T-helper 22 cell (primary cell): ENCODE measurements around the gene CDH4.

ENCODE experiments used
- DNase-seq: peaks from one replicate; pipeline ENCODE4 v3.0.0-alpha.2; 2020; ENCODE audit warnings: low read depth

Gene CDH4

DNA sequence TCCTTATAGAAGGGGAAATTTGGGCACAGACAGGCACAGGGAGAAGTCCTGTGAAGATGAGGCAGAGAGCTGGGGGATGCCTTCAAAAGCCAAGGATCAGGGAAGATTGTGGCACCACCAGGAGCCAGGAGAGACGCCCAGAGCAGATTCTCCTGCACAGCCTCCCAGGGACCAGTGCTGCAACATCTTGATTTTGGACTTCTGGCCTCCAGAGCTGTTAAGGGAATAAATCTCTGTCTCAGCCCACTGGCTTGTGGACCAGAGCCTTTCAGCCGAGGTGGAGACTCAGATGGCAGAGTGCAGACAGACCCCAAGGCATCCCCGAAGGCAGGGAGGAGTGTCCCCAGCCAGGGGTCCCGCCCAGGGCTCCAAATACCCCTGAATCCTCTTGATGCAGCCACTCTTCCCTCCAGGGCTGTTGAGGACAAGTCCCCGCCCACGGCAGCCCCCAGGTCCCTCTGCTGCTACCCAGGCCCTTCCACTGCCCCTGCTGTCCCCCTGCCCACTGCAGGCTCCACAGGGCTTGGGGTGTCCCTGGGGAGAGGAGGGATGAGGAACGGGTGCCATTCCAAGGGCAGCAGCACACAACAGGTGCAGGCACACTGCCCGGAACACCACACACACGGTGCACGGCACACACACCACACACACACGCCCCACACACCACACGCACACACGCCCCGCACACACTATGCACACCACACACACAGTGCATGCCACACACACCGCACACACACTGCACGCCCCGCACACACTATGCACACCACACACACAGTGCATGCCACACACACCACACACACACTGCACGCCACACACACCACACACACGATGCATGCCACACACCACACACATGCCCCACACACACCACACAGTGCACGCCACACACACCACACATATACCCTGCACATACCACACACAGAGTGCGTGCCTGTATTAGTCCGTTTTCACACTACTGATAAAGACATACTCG lies 502.2 kb downstream of the CDH4 start:
- no peak for DNase-seq

DNA sequence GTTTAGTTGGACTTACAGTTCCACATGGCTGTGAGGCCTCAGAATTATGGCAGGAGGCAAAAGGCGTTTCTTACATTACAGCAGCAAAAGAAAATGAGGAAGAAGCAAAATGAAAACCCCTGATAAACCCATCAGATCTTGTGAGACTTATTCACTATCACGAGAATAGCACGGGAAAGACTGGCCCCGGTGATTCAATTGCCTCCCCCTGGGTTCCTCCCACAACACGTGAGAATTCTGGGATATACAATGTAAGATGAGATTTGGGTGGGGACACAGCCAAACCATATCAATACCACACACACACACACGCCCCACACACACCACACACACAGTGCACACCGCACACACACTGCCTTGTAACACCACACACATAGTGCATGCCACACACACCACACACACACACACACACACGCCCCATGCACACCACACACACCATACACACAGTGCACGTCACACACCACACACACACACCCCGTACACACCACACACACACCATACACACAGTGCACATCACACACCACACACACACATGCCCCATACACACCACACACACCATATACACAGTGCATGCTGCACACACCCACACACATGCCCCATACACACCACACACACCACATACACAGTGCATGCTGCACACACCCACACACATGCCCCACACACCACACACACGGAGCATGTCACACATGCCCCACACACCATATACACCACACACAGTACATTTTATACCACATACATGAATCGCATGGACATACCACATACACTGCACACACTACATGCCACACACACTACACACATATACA lies 503.1 kb downstream of the CDH4 start:
- no peak for DNase-seq

DNA sequence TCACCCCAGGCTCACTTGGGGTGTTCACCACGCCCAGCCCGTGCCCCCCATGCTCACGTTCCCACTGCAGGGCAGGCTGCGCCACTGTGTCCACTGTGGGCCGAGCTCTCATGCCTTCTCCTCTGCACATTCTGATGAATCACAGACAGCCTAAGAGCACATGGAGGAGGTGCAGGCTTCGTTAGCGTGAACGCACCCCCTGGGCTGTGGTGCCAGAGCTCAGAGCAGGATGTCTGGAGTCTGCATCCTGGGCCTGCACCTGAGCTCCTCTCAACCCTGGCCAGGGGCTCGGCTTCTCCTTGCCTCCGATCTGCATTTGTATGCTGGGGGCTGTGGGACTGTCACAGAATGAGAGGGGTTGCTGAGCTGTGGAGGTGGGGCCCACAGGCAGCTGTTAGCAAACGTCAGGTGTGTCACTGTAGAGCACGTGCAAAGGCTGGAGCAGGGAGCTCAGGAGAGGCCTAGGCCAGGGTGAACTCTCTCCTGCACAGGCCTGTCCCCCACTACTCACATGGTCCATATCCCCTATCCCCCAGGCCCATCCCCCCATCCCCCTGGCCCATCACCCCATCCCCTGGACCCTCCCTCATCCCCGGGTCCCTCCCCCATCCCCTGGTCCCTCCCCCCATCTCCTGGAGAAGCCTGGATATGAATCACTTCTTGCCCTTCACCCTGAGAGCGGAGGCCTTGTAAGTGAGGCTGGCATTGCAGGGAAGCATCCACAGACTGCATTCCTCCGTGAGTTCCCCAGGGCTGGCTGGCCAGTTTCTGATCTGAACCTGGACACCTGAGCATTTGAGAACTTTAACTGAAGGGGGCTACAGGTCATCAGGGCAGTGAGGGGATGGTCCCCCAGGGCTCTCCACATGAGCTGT lies 504.1 kb downstream of the CDH4 start:
- no peak for DNase-seq

DNA sequence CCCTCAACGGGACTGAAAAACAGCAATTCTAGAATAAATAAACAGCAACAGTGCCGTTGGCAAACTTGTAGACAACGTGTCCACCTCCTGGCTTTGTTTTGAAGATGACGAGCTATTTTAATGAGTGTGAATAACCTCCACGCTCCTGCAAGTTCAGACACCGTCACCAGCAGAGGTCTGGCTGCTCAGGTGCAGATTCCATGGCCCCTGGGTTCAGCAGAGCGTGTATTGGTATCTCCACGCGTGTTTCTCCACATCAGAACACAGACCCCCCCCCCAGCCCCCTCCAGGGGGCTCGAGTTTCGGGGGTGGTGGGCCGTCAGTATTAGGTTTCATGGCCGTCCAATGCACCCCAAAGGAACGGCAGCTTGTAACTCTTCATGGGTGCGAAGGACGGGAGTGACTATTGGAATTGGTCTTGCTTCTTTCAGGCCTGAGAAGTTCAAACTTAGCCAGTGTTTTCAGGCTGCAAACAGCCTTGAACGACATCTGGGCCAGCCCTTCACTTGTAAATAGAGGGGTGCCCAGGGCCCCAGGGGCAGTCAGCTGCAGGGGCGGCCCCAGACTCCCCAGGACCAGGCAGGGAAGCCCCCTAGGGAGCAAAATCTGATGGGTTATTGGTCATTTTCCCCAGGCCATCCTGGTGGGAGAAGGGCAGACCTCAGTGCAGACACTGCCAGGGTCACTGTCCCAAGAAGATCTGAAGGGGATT lies 505.1 kb downstream of the CDH4 start:
- no peak for DNase-seq

DNA sequence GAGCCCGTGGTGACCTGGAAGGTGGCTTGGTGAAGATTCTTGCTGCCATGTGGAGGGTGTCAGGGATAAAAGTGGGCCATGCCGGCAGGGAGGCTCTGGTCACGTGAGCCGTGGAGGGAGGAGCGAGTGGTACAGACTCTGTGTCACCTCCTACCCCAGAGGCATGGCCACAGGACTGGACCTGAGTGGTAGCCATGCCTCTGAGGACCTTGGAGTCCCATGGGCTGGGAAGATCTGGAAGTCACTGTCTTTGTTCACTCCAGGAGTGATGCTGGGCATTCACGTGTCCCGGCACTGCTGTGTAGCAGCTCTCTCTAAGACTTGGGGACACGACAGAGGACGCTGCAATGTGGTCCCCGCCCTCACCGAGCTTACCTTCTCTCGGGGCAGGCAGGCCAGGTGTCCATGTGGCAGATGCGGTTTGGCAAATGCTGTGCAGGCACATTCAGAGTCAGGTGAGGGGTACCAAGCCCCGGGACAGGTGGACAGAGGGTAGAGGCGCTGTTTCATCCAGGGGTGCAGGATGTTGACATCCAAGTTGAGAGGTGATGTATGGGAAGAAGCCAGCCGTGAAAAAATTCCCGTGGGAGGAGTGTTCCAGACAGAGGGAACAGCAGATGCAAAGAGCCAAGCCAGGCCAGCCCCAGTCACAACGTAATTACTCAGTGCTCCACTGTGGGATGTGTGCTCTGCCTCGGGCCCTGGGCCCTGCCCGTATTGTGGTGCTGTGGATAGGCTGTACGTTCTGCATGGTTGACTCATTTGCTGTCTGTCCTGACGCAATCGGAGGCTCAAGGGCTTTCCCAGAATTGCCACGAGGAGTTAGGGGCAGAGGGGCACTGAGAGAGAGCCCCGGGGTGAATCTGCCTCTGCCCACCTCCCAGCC lies 505.9 kb downstream of the CDH4 start:
- DNase-seq: no peak

DNA sequence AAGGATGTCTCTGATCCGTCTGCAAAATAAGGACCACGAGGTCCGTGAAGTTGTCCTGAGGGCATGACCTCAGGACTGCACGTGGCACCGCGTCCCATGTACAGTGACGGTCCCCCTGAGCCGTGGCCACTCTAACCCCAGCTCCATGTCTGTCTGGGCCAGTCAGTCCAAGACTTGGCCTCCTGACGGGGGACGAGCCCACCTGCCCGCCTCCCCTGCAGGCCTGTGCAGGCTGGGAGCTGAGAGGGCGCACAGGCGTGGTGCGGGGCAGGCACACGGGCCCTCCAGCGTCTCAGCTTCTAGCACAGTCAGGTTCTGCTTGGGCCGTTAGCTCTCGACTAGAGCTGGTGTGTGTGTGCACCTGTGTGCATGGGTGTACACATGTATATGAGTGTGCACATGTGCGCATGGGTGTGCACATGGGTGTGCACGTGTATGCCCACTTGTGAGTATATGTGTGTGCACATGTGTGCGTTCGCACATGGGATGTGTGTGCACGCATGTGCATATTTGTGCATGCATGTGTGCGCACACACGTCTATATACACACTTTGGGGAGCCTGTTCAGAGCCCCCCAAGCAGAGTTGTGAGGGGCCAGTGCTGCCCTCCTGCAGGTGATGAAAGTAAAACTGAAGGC lies 506.6 kb downstream of the CDH4 start:
- no peak for DNase-seq

DNA sequence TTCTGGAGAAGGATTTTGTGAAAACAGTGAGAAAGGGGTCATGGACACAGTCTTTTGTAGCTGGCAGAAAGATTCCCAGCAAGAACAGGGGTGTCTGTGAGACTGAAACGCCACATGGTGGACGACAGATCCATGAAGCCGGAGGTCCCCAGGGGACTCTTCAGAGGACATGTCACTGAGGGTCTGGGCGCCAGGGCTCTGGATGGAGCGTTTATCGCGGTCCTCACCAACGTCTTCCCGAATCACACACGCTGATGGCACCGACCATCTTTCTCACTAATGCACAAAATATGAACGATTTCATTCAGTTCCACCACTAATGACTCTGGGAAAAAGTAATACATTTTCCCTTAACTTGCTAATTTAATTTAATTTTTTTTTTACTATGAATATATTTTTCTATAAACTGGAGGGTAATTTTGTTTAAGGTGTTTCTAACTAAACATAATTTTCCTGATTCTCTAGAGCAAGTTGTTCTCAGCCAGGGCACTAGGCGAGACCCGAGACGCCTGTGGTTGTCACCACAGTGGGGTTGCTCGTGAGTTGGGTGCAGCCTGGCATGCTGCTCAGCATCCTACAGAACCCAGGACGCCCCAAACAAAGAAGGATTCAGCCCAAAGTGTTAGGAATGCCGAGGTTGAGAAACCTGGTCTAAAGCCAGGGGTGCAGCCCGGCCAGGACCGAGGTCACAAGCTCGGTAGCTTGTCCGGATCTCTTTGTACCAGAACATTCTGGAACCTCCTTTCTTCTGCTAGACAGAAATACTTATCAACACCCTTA lies 507.4 kb downstream of the CDH4 start:
- no peak for DNase-seq

DNA sequence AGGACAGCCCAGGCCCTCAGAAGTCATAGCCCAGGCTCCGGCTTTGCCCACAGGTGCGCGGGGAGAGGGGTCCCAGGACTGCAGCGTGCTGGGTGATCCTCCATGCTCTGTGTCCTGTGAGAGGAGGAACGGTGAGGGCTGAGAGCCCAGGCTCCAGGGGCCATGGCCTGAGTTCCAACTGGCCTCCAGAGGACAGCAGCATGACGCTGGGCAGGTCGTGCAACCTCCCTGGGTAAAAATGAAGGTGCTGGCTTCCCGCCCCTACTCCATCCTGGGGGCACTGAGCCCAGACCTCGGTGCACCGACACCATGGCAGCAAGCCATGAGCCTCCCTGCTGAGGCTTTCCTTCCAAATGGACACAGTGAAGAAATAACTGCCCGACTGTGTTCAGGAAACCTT lies 508.3 kb downstream of the CDH4 start:
- no peak for DNase-seq

DNA sequence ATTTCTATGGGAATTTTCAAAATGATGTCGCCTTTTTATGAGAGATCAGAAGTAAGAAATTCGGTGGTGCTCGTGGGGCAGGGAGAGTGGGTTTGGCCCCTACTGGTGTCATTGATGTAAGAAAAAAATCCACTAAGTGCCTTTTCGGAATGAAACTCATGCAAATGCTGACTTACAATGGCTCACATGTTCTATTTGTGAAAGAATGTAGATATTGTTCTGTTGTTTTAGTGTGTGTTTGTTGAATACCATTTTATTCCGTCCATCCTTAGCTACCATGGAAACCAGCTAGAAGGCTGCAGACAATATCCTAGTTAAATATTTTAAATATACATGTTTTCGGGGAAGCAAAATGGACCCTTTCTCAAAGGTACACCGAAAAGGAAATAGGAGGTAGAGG lies 508.7 kb downstream of the CDH4 start:
- DNase-seq: no peak

DNA sequence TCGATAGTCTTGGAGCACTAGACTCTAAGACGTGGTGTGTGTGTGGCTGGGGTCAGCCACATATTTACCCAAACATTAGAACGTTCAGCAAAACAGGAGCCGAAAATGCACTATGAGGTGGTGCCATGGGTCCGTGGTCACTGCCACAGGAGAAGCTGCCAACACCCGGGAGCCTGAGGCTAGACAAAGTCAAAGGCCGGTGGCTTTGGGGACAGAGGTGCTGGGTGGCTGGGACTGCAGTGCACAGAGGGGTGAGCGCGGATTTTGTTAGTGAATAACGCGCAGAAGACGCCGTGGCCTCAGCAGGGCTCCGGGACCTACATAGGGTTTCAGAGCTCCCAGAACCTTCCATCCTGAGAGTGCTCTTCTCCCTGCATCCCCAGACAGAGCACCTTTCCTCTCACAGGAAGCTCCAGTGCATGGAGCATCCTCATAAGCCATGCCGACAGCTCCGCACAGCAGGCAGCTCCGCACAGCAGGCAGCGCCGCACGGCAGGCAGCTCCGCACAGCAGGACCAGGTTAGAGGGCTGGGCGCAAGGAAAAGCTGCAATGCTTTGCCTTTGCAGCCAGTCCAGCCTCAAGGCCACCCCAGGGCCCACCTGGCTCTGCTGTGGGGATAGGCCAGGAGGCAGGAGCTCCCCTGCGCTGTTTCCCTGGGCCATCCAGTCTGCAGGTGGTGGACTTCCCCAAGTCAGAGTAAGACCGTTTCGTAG lies 509.5 kb downstream of the CDH4 start:
- no peak for DNase-seq

DNA sequence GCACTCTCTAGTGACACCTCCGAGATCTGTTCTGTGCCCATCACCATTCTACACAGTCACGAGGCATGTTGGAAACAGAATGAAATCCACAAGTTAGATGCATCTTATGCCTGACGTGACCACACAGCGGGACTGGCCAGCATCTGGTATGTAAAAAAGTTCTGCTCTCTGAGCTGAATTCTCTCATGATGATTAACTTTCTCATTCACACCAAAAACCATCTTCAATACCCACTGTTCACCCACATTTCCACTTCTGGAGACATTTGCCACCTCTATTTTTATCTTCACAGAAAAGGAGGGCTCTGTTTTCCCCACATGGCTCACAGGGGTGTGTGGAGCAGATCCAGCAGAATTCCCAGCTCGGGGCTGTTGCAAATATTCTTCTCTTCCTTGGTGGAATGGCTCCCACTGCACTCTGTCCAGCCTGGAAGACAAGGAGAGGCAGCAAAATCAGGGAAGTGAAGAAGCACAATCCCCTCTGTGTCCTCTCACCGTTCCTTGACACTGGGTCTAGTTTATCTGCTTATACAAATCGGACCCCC lies 510.2 kb downstream of the CDH4 start:
- DNase-seq: no peak

DNA sequence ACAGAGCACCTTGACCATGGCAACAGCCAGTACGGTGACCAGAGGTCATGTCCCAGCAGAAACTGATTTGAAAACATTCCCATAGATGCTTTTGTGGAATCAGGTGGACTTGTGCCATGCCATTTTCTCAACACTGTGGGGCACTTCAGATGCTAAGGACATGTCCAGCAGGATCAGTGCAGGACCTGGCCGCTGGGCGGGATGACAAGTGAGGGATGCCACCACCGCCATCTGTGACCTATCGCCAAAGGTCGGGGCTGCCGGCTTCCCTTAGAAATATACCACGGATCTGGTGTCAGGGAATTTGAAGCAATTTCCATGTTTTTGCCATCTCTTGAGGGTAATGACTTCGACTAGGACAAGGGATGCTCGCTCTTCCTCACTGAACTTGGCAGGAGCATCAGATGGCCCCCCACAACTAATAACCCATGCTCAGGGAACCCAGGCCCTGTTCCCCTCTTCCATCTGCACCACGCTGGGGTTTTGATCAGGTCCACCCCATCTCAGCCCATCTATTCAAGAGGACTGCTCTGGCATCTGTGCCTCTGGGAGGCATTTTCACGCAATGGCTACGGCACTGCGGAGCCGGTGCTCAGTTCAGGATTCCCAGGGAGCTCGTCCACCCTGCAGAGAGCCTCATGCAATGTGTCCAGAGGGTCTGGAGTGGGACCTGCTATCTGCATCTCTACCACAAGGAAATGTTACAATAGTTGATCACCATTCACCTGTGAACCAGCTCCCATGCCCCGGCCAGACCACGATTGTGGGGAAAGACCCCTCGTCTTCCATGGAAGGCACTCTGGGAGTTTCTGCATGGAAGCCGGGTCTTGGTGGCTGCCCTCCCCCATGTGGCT lies 511.1 kb downstream of the CDH4 start:
- no peak for DNase-seq

DNA sequence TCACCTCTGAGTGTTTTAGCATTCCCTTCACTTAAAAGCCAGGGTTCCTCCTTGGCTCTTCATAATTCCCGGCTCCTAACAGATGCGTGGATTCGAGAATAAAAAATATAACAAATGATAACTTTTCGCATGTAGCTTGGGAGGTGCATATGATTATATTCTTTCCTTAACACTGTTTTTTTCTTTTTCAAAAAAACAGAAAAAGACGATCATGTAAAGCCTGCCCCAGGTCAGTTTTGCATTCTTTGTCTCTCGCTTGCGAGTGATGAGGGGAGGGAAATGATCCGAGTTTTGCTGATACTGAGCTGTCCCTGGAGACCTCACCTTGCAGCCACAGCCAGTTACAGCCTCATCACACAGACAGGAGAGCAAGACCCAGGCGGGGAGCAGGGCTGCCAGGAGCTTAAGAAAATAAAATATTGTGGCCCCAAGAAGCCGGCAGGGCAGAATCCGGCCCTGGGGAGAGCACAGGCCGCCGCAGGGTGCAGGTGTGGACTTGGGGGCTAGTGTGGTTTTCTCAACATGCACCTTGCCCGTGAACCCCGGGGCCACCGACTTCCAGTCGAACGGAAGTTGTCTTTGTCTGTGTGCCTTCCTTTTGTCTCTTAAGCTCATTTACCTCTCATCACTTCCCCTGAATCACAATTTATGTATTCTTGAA lies 511.8 kb downstream of the CDH4 start:
- DNase-seq: no peak

DNA sequence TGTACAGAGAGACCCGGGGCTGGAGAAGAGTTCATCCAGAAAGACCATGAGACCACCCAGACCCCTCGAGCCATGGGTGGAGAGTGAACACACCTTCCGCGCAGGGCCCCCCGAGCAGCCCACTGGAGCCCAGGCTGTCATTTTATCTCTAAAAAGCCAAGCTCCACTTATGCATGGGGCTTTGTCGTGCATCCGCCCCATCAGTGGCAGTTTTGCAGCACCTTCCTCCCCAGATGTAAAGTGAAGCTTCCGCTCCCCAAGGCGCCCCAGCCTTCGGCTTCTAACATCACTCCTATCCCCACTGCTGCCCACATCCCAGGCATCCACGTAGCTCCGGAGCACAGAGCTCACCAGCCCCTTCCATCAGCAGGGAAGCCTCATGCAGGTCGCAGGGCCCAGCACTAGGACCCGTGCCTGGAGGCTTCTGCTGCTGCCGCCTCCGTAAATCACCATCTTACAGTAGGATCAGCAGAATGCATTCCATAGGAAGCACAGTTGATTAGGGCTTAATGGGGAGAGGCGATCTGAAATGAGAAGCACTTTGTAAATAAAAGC lies 512.5 kb downstream of the CDH4 start:
- no peak for DNase-seq

DNA sequence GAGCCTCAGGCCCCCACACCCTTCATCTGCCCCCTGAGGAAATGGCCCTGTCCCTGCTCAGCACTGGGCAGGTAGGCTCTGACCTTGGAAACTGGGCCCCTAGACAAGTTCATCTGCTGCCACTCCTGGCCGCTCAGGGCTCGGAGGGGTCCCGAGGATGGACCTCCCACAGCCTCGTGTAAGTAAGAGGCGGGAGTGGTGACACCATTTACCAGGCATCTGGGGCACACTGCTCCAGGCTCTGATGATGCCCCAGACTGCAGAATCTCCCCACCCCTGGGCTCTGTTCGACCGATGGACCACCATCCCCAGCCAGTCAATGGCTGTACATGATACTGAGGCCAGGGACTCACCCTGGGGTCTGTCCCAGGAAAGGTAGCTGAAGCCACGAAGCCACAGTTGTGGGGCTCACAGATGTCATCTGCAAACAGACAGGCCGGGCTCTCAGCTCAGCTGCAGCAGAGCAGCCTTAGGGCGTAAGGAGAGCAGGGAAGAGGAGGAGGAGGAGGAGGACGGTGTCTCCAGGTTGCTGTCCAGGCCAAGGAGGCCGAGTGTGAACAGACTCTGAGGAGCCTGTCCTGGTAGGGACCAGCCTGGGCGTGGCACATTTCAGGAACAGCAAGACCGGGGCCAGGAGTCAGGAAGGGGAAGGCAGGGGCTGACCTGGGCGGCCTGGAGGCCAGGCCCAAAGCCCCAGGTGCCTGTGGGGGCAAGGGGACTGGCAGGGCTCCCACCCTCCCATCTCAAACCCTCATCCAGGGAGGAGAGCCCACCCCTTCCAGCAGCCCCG lies 513.2 kb downstream of the CDH4 start:
- DNase-seq: no peak
